ENCODE data around the gene CUX1.
A peak's percentile ranks its signal among the peaks of the same experiment; 100 is the strongest.

CUX1 gene

DNA sequence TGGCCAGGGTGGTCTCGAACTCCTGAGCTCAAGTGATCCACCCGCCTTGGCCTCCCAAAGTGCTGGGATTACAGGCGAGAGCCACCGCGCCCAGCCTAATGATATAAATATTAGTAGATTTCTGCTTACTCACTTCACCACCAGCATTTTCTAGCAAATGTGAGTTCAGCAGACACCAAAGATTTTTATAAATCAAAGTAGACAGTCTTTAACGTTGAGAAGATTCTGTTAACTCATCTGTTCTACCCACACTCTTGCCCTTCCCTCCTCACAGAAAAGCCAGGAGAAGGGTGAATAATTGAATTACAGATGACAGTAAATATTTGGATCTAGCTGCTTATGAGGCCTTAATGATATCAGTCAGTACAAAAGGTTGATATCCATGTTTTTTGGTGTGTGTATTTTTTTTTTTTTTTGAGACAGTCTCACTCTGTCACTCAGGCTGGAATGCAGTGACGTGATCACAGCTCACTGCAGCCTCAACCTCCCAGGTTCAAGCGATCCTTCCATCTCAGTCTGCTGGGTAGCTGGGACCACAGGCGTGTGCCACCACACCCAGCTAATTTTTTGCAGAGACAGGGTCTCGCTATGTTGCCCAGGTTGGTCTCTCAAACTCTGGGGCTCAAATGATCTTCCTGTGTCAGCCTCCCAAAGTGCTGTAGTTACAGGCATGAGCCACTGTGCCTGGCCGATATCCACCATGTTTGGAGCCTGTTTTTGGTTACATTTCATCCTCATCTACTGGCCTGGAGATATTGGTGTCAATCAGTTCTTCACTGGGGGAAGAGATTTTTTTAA lies 120.5 kb downstream of the CUX1 start:
- no peak for DNase-seq (ENCODE audit: low read depth, low spot score)
- no peak overlapping the region for H3K4me3 ChIP-seq (ENCODE audit: low read depth, low read length)
- in situ Hi-C loops (cut with HindIII; ENCODE audit: low sequenced_read_pairs): no loop called here
- TF ChIP-seq, protein P1, sequence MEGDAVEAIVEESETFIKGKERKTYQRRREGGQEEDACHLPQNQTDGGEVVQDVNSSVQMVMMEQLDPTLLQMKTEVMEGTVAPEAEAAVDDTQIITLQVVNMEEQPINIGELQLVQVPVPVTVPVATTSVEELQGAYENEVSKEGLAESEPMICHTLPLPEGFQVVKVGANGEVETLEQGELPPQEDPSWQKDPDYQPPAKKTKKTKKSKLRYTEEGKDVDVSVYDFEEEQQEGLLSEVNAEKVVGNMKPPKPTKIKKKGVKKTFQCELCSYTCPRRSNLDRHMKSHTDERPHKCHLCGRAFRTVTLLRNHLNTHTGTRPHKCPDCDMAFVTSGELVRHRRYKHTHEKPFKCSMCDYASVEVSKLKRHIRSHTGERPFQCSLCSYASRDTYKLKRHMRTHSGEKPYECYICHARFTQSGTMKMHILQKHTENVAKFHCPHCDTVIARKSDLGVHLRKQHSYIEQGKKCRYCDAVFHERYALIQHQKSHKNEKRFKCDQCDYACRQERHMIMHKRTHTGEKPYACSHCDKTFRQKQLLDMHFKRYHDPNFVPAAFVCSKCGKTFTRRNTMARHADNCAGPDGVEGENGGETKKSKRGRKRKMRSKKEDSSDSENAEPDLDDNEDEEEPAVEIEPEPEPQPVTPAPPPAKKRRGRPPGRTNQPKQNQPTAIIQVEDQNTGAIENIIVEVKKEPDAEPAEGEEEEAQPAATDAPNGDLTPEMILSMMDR (IDR thresholded peaks at IDR 0.05; ENCODE audit: low read depth, low read length): no peak

DNA sequence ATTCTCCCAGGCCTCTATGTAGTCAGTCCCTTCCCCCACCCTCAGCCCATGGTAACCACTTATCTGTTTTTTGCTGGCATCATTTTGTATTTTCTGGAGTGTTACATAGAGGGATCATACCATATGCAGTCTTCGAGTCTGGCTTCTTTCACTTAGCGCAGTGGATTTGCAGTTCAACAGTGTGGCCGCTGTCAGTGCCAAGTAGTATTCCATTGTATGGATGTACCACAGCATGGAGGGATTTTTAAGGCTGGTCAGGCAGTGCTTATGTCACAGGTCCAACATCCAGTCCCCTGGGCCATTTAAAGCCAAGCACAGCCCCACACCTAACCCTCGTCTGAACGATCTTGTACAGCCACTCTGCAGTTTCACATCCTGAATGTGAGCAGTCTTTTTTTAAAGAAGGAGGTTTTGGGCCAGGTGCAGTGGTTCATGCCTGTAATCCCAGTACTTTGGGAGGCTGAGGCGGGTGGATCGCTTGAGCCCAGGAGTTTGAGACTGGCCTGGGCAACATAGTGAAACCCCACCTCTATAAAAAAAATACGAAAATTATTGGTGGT lies 121.8 kb downstream of the CUX1 start:
- TF ChIP-seq, protein P1 (IDR thresholded peaks at IDR 0.05; ENCODE audit: low read depth, low read length): no peak
- in situ Hi-C loops (cut with HindIII; ENCODE audit: low sequenced_read_pairs): no loop called here

DNA sequence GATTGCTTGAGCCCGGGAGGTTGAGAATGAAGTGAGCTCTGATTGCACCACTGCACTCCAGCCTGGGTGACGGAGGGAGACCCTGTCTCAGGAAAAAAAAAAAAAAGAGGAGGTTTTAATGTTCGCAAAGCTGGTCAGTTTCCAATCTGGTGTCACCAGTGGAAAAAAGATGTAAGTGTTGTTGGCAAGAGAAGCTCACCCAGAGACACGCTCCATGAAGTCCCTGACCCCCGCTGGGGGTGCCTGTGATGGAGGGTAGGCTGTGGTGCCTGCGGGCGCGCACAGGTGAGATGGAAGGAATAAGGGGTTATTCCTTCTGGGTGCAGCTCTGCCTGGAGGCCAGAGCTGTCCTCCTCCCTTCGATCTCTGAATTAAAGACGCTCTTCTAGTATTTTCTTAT lies 122.7 kb downstream of the CUX1 start:
- no peak overlapping the region for H3K4me3 ChIP-seq (ENCODE audit: low read depth, low read length)
- DNase-seq (ENCODE audit: low read depth, low spot score): no peak
- TF ChIP-seq, protein P1 (IDR thresholded peaks at IDR 0.05; ENCODE audit: low read depth, low read length): no peak
- in situ Hi-C loops (cut with HindIII; ENCODE audit: low sequenced_read_pairs): no loop called here

More for the DNA sequence above, 121.8 kb downstream of the CUX1 start:
- H3K4me3 ChIP-seq (ENCODE audit: low read depth, low read length): no peak overlapping the region
- no peak for DNase-seq (ENCODE audit: low read depth, low spot score)

DNA sequence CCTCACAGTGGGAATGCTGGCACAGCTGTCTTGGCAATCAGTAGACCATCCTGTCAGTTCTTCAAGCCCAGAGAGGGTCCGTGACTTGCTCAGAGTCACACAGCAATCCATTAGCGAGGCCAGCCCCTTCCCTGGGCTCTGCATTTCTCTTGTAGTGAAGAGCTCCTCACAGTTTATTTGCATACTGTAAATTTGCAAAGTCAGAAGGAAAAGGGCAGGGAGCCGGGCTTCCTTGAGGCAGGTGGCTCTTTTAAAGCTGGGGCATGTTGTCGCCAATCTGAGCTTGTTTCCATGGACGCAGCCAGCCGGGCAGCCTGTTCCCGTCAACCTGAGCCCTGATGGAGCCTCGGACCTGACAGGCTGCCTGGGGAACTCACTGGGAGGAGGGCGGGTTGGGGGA lies 123.4 kb downstream of the CUX1 start:
- no peak for DNase-seq (ENCODE audit: low read depth, low spot score)
- in situ Hi-C loops (cut with HindIII; ENCODE audit: low sequenced_read_pairs): no loop called here
- no peak overlapping the region for H3K4me3 ChIP-seq (ENCODE audit: low read depth, low read length)
- TF ChIP-seq, protein P1 (IDR thresholded peaks at IDR 0.05; ENCODE audit: low read depth, low read length): no peak

DNA sequence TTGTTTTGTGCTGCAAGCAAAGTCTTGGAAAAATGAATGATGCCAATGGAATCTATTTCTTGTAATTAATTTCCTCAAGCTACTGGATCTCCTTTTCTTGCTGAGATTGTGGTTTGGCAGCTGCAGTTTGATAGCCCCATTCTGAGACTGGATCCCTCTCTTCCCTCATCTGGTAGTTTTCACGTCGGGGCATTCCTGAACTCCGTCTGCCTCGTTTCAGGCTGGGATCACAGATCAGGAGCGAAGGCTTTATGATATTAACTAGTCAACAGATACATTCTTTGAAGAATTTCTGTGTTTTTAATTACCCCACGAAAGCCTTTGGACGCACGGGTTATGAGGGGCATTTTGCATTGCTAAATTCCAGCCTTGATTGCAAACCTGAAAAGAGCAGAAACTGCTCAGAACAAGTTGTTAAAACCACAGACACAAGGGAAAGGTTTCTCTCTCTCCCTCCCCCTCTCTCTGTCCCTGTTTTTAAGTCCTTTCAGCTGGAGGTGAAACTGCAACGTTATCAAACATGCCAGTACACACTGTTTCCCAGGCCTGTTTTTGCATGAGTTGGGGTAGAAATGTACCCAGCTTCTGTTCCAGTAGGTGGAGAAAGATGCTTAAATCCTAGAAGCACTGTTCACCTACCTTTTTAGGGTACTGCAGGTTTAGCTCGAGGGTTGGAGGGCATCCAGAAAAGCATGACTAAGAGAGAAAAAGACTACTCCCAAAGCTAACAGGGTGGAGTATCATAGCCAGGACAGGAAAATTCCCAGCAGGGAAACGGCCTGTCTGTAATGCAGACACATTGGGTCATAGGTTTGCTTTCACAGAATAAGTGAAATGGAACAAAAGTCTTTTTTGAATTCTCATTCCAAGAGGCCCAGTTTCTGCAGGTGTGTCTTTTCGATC lies 124.3 kb downstream of the CUX1 start:
- TF ChIP-seq, protein P1 (IDR thresholded peaks at IDR 0.05; ENCODE audit: low read depth, low read length): no peak
- peak; percentile 85 for DNase-seq (ENCODE audit: low read depth, low spot score)
- H3K4me3 ChIP-seq (ENCODE audit: low read depth, low read length): no peak overlapping the region
- in situ Hi-C loops (cut with HindIII; ENCODE audit: low sequenced_read_pairs): no loop called here

DNA sequence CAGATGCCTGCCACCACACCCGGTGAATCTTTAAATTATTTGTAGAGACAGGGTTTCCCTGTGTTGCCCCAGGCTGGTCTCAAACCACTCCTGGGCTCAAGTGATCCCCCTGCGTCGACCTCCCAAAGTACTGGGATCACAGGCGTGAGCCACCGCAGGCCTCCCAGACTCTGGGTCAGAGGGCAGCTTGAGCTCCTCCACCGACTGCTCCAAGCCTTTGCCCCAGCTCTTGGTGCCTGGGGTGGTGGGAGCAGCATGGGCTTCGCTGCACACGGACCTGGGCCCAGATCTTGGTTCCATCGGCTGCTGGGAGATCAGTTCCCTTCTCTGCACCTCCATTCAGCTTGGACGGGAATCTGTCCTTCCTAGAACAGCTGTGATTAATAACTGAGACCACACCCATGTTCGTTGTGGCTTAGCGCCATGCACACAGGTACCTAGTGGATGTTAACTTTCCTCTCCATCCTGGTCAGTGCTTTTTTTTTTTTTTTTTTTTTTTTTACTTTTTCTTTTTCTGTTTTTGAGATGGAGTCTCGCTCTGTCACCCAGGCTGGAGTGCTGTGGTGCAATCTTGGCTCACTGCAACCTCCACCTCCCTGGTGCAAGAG lies 125.3 kb downstream of the CUX1 start:
- TF ChIP-seq, protein P1 (IDR thresholded peaks at IDR 0.05; ENCODE audit: low read depth, low read length): no peak
- no peak for DNase-seq (ENCODE audit: low read depth, low spot score)
- no peak overlapping the region for H3K4me3 ChIP-seq (ENCODE audit: low read depth, low read length)
- in situ Hi-C loops (cut with HindIII; ENCODE audit: low sequenced_read_pairs): no loop called here
